Measurements from ENCODE around the gene LGALS9B. TPM values are rescaled to one million over a fixed set of nuclear protein-coding genes. Genes with fewer than 3 reads are reported as not detected.
"Not testable (repeated sequence)": the region's sequence is repeated elsewhere in the genome, so short reads cannot be mapped to it uniquely, and the experiment has no call there.

LGALS9B gene
- total RNA-seq, 2 donors from 2014 or later: not detected

DNA sequence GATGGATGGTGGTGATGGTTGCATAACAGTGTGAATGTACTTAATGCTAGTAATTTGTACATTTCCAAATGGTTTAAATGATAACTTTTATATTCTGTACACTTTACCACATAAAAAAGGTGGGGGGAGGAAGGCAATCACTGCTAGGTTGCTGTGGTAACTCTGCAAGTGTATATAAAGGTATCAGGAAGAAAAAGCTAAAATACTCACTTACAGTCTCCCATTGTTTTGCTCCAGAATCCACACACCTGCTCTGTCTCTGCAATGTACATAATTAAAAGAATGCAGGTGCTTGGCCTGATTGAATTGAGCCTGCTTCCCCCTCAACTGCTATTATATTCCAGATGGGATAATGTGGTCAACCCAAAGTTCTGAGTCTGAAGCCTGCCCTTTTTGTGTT lies 6.7 kb upstream of the LGALS9B start:
- intact Hi-C loops (cut with DNase I); ATAC-seq; DNase-seq: not testable (repeated sequence)

DNA sequence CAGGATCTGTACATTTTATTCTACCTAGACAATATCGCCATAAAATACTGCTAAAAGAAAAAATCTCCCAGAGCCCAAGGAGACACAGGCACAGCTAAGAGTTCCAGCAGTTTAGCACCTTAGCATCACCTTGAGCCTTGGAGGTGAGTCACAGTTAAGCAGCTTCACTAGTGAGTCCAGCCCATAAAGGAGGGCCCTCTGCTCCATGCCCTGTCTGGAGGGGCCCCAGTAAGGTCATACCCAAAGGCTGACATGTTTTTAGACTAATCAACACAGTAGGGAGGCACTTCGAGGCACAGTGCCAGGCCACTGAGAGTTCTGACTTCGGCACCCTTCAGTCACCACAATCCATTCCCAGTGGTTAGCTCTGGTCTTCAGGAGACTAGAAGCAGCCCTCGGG lies 2.6 kb upstream of the LGALS9B start:
- ATAC-seq; intact Hi-C loops (cut with DNase I); DNase-seq: not testable (repeated sequence)

DNA sequence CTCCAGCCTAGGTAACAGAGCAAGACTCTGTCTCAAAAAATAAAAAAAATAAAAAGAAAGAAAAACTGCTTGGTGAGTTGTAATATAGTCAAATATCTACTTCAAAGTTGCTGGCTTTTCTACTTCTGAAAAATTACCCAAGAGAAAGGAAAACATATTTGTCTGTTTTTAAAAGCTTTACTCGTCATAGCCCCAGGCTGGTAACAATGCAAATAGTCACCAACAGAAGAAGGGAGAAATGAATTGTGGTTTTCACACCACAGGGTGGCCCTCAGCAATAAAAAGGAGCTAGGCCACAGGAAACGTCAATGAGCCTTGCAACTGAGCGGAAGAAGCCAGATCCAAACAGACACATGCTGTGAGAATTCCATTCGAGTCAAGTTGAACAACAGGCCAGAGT lies 1.8 kb upstream of the LGALS9B start:
- DNase-seq; intact Hi-C loops (cut with DNase I); ATAC-seq: not testable (repeated sequence)

DNA sequence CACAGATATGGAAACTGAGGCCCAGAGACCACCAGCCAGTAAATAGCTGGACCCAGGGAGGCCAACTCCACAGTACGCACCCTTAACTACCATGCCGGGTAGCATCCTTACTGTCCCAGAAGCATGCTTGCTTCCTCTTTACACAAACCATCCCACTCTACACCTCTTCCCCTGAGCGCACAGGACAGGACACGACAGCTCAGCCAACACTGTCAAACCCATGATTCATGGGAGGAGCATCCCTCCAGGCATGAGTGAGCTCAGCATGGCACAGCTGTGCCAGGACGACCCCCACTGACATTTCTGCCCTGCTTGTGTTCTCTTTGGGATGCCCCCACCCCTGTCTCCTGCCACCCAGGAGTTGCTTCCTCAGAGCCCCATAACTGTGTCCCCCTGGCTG lies 340 bp downstream of the LGALS9B start:
- DNase-seq; ATAC-seq; intact Hi-C loops (cut with DNase I): not testable (repeated sequence)

DNA sequence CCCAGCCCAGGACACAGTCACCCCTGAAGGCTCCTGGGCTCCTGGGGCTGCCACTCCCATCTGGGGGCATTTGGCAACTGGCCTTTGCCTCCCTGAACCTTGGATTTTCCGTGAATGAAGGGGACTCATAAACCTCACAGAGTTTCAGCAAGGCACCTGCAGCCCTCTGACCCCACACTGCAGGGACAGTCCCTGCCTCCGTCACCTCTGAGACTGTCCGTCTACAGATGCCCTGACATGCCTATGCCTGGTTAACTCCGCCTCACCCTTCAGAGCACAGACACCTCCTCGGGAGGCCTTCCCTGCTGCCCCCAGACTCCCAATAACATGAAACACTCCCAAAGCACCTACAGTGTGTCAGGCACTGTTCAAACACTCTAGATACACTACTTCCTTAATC lies 786 bp downstream of the LGALS9B start:
- DNase-seq; intact Hi-C loops (cut with DNase I); ATAC-seq: not testable (repeated sequence)

DNA sequence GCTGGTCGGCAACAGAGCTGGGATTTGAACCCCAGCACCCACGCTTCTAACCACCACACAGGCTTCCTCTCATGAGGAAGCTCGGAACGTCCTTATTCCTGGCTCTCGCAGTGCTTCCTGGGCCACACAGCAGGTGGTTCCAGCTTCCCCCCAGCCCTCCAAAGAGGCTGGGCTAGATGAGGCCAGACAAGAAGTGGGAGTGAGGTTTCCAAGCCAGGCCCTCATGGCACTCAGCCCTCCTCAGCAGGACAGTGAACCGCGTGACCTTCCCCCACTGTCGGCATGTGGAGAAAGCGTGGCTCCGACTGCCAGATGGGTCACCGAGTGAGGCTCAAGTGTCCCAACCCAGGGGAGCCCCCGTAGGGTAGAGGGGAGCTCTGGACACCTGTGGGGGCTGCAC lies 1.8 kb downstream of the LGALS9B start:
- DNase-seq; intact Hi-C loops (cut with DNase I): not testable (repeated sequence)
- peak; percentile 56 to 76 for ATAC-seq

DNA sequence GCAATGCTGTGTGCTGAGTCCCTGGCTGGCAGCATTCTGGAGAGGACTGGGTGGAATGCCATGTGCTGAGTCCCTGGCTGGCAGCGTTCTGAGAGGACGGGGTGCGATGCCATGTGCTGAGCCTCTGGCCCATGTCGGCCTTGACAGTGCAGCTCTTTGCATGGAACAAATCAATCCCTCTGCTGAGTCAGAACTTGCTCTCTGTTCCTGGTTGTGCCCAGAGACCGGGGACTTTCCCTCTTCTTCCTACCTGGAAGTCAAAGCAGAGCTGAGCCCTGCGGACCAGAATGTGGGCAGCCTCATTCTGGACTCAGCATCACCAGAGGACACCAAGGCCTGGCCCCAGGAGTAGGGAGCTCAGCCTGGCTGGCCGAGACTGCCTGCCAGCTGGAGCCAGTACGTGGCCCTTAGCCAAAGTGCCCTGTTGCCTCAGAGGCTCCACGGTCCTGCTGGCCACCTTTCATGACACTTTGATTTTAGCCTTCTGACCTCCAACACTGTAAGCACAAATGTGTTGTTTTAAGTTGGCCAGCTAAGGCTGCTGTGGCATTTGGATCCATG lies 2.4 kb downstream of the LGALS9B start:
- intact Hi-C loops (cut with DNase I); DNase-seq: not testable (repeated sequence)
- peak in 1 of 2 donors; percentile 79 for ATAC-seq

DNA sequence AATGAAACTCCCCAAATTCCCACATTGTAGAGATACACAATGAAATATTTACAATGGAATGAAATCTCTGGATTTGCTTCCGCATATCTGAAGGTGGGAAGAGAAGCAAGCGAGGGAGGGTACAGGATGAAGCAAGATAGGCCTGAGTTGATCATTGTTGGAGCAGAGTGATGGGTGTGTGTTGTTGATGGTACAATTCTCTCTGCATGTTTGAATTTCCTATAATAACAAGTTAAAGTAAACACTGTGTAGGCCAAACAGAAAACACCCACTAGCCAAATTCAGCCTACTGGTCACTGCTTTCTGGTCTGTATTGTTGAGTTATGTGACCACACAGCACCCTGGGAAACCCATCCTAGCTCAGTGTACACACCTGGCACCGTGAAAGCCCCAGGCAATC lies 5.2 kb downstream of the LGALS9B start:
- ATAC-seq; intact Hi-C loops (cut with DNase I); DNase-seq: not testable (repeated sequence)

DNA sequence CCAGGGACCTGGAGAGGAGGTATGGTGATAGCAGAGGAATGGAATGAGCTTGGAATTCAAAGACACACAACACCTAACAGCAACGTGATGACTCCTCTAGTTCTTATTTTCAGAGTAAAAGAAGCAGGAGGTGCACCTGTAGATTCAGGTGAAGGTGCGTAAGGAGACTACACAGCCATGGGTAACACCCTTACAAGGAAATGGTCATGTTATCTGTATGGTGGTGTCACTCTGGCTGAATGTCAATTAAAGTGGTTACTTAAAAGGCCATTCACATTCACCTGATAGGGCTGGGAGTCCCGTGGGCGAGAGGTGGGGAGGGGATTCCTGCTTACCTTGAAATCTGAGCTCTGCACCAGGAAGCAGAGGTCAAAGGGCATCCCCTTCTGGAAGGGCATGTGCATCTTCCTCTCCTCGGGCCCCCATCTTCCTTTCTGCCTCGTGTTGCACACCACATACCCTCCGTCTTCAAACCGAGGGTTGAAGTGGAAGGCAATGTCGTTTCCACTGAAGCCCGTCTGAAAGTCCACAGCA lies 9.4 kb downstream of the LGALS9B start:
- ATAC-seq; DNase-seq; intact Hi-C loops (cut with DNase I): not testable (repeated sequence)

DNA sequence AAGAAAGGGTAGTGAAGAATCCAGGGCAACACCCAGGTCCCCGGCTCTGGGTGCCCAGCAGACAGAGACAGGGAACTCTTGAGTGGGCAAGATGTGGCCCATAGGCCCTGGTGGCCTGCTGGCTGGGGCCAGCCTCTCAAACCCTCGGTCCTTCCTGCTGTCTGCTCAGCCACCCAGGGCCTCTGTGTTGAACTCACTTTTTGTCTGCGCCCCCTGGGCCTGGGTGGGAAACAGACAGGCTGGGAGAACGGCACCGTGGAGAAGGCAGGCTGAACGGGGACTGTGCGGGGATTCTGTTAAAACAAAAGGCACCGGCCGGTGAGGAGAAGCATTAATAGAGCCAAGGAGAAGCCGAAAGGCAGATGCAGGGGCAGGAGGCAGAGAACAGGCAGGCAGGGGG lies 12.2 kb downstream of the LGALS9B start:
- intact Hi-C loops (cut with DNase I); DNase-seq; ATAC-seq: not testable (repeated sequence)

DNA sequence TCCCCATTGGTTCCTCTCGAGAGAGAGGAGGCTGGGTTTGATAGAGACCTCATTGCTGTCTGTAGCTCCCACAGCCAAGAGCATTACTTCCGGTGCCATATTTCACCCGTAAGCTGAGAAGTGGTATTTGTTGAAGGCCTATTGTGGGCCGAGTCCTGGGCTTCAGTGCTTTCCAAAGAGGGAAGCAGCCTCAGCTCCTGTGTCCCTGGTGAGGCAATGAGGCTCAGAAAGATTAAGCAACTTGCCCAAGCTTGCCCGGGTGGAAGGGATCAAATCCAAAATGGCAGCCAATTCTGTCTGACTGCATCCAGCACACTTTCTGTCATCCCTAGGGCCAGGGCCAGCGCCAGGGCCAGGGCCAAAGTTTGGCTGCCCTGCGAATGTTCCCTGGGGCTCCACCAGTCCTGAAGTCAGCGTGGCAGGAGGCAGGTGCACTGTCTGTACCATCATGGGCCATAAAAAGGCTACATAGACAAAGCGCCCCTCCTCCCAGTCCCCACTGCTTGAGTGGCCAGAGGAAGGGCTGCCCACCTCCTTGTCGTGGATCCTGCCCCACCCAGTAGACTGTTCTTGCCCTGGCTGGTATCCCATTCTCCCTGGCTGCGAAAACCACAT lies 13.4 kb downstream of the LGALS9B start:
- DNase-seq; intact Hi-C loops (cut with DNase I): not testable (repeated sequence)
- ATAC-seq: peak in 1 of 2 donors; percentile 72

DNA sequence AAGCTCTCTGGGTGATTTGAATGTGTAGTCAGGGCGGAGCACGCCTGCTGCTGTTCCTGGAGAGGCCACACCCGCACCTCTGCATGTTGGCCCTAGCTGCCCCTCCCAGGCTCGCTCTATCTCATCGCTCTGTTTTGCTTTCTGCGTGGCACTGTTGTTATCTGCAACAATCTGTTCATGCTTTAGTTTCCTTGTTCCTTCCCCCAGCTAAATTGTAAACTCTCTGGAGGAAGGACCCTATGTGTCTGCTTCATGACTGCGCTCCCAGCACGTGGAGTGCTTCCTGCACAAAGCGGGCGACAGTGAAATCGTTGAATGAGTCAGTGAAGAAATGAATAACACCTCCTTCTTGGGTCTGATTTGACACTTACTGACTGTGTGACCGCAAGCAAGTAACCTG lies 16.5 kb downstream of the LGALS9B start:
- ATAC-seq; intact Hi-C loops (cut with DNase I); DNase-seq: not testable (repeated sequence)

DNA sequence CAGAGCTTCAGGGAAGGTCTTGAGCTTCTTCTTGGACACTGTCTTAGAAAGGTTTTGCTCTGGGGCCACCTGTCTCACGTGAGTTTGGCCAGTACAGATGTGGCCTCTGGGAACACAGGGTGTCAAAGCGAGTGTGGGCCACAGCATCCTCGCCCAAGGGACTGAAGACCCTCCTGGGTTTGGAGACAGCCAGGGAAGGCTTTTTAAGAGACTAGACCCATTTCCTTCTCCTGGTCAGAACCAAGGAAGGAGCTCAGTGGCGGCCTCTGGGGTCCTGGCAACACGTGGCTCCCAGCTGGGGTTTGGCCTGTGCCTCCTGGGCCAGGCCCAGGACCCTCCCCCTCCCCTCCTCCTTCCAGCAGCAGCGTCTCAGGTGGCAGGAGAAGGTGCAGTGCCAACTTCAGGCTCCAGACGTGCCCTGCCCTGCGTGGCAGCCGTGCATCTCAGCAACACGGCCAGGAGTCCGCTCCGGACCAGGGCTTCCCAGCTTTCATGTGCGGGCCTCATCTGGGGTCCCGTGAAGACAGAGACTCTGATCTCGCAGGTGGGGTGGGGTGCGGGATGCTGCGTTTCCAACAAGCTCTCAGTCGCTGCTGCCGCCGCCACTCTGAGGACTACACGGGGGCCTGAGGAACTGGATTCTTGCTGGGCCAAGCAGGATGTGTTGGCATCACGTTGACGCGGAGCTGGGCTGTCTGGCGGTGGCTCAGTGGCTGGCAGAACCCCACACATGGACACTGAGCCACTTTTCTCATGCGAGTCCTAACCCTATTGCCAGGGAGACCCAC lies 19.6 kb downstream of the LGALS9B start:
- ATAC-seq; intact Hi-C loops (cut with DNase I); DNase-seq: not testable (repeated sequence)

DNA sequence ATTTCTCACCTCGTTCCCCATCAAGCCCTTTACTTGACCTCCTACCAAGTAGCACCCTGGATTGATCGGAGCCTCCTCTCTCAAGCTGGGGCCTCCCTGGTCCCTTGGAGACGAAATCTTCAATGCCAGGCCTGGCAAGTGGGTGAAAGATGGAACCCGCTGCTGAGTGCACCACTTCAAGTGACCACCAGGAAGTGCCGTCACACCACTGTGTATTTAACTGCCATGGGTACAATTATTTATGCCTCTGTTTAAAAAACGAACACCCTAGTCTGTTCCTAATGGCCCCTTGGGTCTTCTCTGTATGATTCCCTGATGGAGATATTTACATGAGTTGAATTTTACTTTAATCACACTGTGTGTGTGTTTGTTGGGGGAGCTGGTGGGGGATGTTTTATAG lies 20.4 kb downstream of the LGALS9B start:
- DNase-seq; intact Hi-C loops (cut with DNase I); ATAC-seq: not testable (repeated sequence)

DNA sequence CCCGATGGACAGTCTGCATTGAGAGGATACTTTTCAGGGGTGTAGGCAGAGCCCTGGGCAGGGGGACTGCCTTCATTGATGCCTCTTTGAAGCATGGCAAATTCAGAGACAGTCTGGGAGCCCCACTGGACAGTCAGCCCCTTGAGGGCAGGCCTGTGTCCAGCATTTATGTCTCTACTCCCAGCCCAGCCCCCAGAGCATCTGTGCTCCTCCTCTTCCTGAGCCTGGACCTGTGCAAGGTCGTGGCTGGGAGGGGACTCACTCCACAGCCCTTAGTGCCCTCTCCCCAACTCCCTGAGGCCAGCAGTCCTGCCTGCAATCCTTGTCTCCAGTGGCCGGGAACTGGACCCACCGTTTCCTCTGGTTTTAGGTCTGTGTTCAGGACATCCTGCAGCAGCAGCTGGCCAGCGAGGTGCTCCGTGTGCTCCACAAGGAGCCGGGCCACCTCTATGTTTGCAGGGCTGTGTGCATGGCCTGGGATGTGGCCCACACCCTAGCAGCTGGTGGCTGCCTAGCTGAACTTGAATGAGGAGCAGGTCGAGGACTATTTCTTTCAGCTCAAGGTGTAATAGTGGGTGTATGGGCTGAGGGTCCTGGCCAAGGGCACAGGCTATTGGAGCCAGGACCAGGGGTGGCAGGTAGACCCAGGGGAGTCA lies 22.6 kb downstream of the LGALS9B start:
- intact Hi-C loops (cut with DNase I); DNase-seq; ATAC-seq: not testable (repeated sequence)

DNA sequence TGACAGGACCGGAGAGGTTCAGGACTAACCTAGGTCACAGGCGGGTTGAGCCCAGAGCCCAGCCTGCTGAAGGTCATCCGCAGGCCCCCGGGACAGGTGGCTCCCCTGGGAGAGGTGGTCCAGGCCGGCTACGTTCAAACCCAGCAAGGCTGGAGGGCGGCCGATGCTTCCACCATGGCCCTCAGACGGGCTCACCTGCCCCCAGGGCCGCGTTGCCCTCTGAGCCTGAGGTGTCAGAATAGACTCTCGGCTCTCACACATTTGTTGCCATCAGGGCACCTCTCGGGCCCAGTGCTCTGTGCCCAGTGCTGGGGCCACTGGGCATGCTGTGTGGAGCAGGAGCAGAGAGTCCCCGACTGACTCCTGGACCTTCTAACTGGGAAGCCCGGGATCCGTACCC lies 23.2 kb downstream of the LGALS9B start:
- ATAC-seq; intact Hi-C loops (cut with DNase I); DNase-seq: not testable (repeated sequence)

DNA sequence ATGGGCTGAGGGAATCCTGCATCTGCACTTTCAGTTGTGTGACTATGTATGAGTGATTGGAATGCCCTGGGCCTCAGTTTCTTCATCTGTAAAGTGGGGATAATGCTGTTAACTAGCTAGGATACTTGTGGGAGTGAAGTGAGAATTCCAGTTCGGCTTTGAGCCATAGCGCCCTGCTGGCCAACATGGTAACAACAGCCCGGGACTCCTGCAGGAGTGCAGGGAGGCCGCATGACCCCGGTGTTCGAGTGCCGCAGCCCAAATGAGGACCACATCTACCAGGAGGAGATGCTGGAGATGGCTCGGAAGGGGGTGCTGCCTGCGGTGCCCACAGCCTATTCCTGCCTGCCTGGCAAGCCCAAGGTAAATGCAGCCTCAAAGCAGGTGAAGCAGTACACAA lies 23.7 kb downstream of the LGALS9B start:
- intact Hi-C loops (cut with DNase I); ATAC-seq; DNase-seq: not testable (repeated sequence)

DNA sequence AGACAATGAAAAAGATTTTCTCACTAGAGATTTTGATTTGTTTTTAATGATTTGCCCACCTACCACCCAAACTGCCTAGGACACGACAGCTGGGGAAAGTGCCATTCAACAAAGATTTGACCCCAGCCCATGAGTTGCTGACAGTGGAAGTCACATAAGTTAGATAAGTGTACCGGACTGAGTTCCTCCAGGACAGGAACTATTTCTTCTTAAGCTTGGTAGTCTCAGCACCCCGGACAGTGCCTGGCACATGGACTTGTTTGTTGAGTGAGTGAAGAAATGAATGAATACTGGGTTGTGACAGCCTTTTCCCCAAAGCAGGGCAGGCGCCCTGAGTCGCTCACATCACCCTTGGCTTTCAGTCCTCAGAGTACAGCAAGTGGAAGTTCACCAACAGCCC lies 26.7 kb downstream of the LGALS9B start:
- ATAC-seq; intact Hi-C loops (cut with DNase I); DNase-seq: not testable (repeated sequence)

DNA sequence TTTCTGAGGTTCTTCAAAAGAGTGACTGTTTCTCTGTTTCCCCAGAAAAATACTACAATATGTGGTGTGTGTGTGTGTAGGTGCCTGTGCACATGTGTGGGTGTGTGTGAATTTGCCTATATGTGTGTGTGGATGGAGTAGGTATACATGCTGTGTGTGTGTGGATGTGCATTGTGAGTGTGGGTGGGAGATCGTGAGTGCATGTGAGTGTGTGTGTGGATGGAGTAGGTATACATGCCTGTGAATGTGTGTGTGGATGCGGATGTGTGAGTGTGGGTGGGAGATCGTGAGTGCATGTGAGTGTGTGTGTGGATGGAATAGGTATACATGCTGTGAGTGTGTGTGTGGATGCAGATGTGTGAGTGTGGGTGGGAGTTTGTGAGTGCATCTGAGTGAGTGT lies 32.2 kb downstream of the LGALS9B start:
- ATAC-seq; intact Hi-C loops (cut with DNase I); DNase-seq: not testable (repeated sequence)
